ENCODE measurements around the gene MOV10. TPM values are rescaled to one million over a fixed set of nuclear protein-coding genes. Genes with fewer than 3 reads are reported as not detected.

Gene MOV10
- 29.9 and 31.7 TPM in 2 replicates for total RNA-seq (2012; rRNA removed)

GRCh38 chr1:112674440-112674985, at the start of gene MOV10:
Gene MOV10, plus strand, starts transcription at chr1:112674659. Its CDS starts 254 bp downstream, at chr1:112674913.
- H3K4me2 ChIP-seq (ENCODE audit: low read length) = peak within 1 kb of the TSS; percentile 93
- H3K4me3 ChIP-seq (ENCODE audit: low read length) = peak within 1 kb of the TSS; percentile 80
- peak within 1 kb of the TSS; percentile 86 for H3K9ac ChIP-seq (ENCODE audit: low read depth, low read length)
- H3K9me3 ChIP-seq (replicated peaks; ENCODE audit: low read length) = no peaks in the 10 kb centered on the region
- H3K4me1 ChIP-seq (ENCODE audit: control insufficient read depth, insufficient read depth, low read length) = peaks cover 22% of the 10 kb centered on the region
- H3K27me3 ChIP-seq (ENCODE audit: control insufficient read depth, insufficient read depth, low read length) = no peaks in the 10 kb centered on the region
- H3K36me3 ChIP-seq (ENCODE audit: insufficient read depth, low read length) = peaks cover 28% of the 10 kb centered on the region

- peaks cover 24% of the 10 kb centered on the region for H3K4me1 ChIP-seq (ENCODE audit: control insufficient read depth, insufficient read depth, low read length)
Measured at GRCh38 chr1:112625696-112626095, 48.8 kb upstream of the MOV10 start.

GRCh38 chr1:112626193-112626592, 48.3 kb upstream of the MOV10 start:
- no peak overlapping the region for H3K4me3 ChIP-seq (ENCODE audit: low read length)
- no peaks in the 10 kb centered on the region for H3K9me3 ChIP-seq (replicated peaks; ENCODE audit: low read length)
- no peak overlapping the region for H3K4me2 ChIP-seq (ENCODE audit: low read length)
- no peaks in the 10 kb centered on the region for H3K27me3 ChIP-seq (ENCODE audit: control insufficient read depth, insufficient read depth, low read length)
- H3K36me3 ChIP-seq (ENCODE audit: insufficient read depth, low read length) = peaks cover 30% of the 10 kb centered on the region
- H3K9ac ChIP-seq (ENCODE audit: low read depth, low read length) = no peak overlapping the region
- H3K4me1 ChIP-seq (ENCODE audit: control insufficient read depth, insufficient read depth, low read length) = peaks cover 19% of the 10 kb centered on the region

More at GRCh38 chr1:112625696-112626095, 48.8 kb upstream of the MOV10 start:
- H3K4me3 ChIP-seq (ENCODE audit: low read length) = no peak overlapping the region
- H3K36me3 ChIP-seq (ENCODE audit: insufficient read depth, low read length) = peaks cover 25% of the 10 kb centered on the region
- H3K27me3 ChIP-seq (ENCODE audit: control insufficient read depth, insufficient read depth, low read length) = no peaks in the 10 kb centered on the region
- no peaks in the 10 kb centered on the region for H3K9me3 ChIP-seq (replicated peaks; ENCODE audit: low read length)
- H3K9ac ChIP-seq (ENCODE audit: low read depth, low read length) = no peak overlapping the region
- no peak overlapping the region for H3K4me2 ChIP-seq (ENCODE audit: low read length)

GRCh38 chr1:112626887-112627286, 47.6 kb upstream of the MOV10 start:
- no peaks in the 10 kb centered on the region for H3K9me3 ChIP-seq (replicated peaks; ENCODE audit: low read length)
- H3K9ac ChIP-seq (ENCODE audit: low read depth, low read length) = no peak overlapping the region
- H3K36me3 ChIP-seq (ENCODE audit: insufficient read depth, low read length) = peaks cover 33% of the 10 kb centered on the region
- H3K4me3 ChIP-seq (ENCODE audit: low read length) = no peak overlapping the region
- H3K4me2 ChIP-seq (ENCODE audit: low read length) = no peak overlapping the region
- H3K27me3 ChIP-seq (ENCODE audit: control insufficient read depth, insufficient read depth, low read length) = no peaks in the 10 kb centered on the region
- peaks cover 14% of the 10 kb centered on the region for H3K4me1 ChIP-seq (ENCODE audit: control insufficient read depth, insufficient read depth, low read length)

- peaks cover 38% of the 10 kb centered on the region for H3K36me3 ChIP-seq (ENCODE audit: insufficient read depth, low read length)
- no peak overlapping the region for H3K4me3 ChIP-seq (ENCODE audit: low read length)
- H3K4me1 ChIP-seq (ENCODE audit: control insufficient read depth, insufficient read depth, low read length) = peaks cover 8% of the 10 kb centered on the region
Measured at GRCh38 chr1:112628516-112628915, 45.9 kb upstream of the MOV10 start.

GRCh38 chr1:112629256-112629655, 45.2 kb upstream of the MOV10 start:
- Histone ChIP-seq H3K27me3 (ENCODE audit: control insufficient read depth, insufficient read depth, low read length) (no peaks in the 10 kb centered on the region), H3K4me3 (ENCODE audit: low read length) (no peak overlapping the region), H3K9ac (ENCODE audit: low read depth, low read length) (no peak overlapping the region), H3K9me3 (replicated peaks; ENCODE audit: low read length) (no peaks in the 10 kb centered on the region), H3K36me3 (ENCODE audit: insufficient read depth, low read length) (peaks cover 38% of the 10 kb centered on the region), H3K4me1 (ENCODE audit: control insufficient read depth, insufficient read depth, low read length) (peaks cover 8% of the 10 kb centered on the region), H3K4me2 (ENCODE audit: low read length) (no peak overlapping the region)

More at GRCh38 chr1:112628516-112628915, 45.9 kb upstream of the MOV10 start:
- no peak overlapping the region for H3K4me2 ChIP-seq (ENCODE audit: low read length)
- no peaks in the 10 kb centered on the region for H3K27me3 ChIP-seq (ENCODE audit: control insufficient read depth, insufficient read depth, low read length)
- H3K9me3 ChIP-seq (replicated peaks; ENCODE audit: low read length) = no peaks in the 10 kb centered on the region
- no peak overlapping the region for H3K9ac ChIP-seq (ENCODE audit: low read depth, low read length)

- Histone ChIP-seq H3K4me2 (ENCODE audit: low read length) (no peak overlapping the region), H3K27me3 (ENCODE audit: control insufficient read depth, insufficient read depth, low read length) (no peaks in the 10 kb centered on the region), H3K9me3 (replicated peaks; ENCODE audit: low read length) (no peaks in the 10 kb centered on the region), H3K36me3 (ENCODE audit: insufficient read depth, low read length) (peaks cover 17% of the 10 kb centered on the region), H3K4me3 (ENCODE audit: low read length) (no peak overlapping the region), H3K9ac (ENCODE audit: low read depth, low read length) (no peak overlapping the region), H3K4me1 (ENCODE audit: control insufficient read depth, insufficient read depth, low read length) (peaks cover 26% of the 10 kb centered on the region)
Measured at GRCh38 chr1:112633628-112634027, 40.8 kb upstream of the MOV10 start.

GRCh38 chr1:112634367-112634766, 40.1 kb upstream of the MOV10 start:
- Histone ChIP-seq H3K27me3 (ENCODE audit: control insufficient read depth, insufficient read depth, low read length) (no peaks in the 10 kb centered on the region), H3K9ac (ENCODE audit: low read depth, low read length) (no peak overlapping the region), H3K9me3 (replicated peaks; ENCODE audit: low read length) (no peaks in the 10 kb centered on the region), H3K4me1 (ENCODE audit: control insufficient read depth, insufficient read depth, low read length) (peaks cover 26% of the 10 kb centered on the region), H3K4me3 (ENCODE audit: low read length) (no peak overlapping the region), H3K4me2 (ENCODE audit: low read length) (no peak overlapping the region), H3K36me3 (ENCODE audit: insufficient read depth, low read length) (peaks cover 17% of the 10 kb centered on the region)

- H3K36me3 ChIP-seq (ENCODE audit: insufficient read depth, low read length) = peaks cover 10% of the 10 kb centered on the region
- no peaks in the 10 kb centered on the region for H3K9me3 ChIP-seq (replicated peaks; ENCODE audit: low read length)
- peak overlapping the region; percentile 14 for H3K4me2 ChIP-seq (ENCODE audit: low read length)
- peak overlapping the region; percentile 32 for H3K9ac ChIP-seq (ENCODE audit: low read depth, low read length)
- H3K27me3 ChIP-seq (ENCODE audit: control insufficient read depth, insufficient read depth, low read length) = no peaks in the 10 kb centered on the region
- peaks cover 26% of the 10 kb centered on the region for H3K4me1 ChIP-seq (ENCODE audit: control insufficient read depth, insufficient read depth, low read length)
- H3K4me3 ChIP-seq (ENCODE audit: low read length) = no peak overlapping the region
Measured at GRCh38 chr1:112636056-112636455, 38.4 kb upstream of the MOV10 start.

GRCh38 chr1:112636597-112637253, 37.7 kb upstream of the MOV10 start:
- H3K27me3 ChIP-seq (ENCODE audit: control insufficient read depth, insufficient read depth, low read length) = no peaks in the 10 kb centered on the region
- H3K9ac ChIP-seq (ENCODE audit: low read depth, low read length) = peak overlapping the region; percentile 32
- no peak overlapping the region for H3K4me3 ChIP-seq (ENCODE audit: low read length)
- H3K4me1 ChIP-seq (ENCODE audit: control insufficient read depth, insufficient read depth, low read length) = peaks cover 26% of the 10 kb centered on the region
- H3K9me3 ChIP-seq (replicated peaks; ENCODE audit: low read length) = no peaks in the 10 kb centered on the region
- H3K4me2 ChIP-seq (ENCODE audit: low read length) = peak overlapping the region; percentile 14
- peaks cover 5% of the 10 kb centered on the region for H3K36me3 ChIP-seq (ENCODE audit: insufficient read depth, low read length)

- no peaks in the 10 kb centered on the region for H3K9me3 ChIP-seq (replicated peaks; ENCODE audit: low read length)
- no peak overlapping the region for H3K4me3 ChIP-seq (ENCODE audit: low read length)
- H3K4me1 ChIP-seq (ENCODE audit: control insufficient read depth, insufficient read depth, low read length) = peaks cover 26% of the 10 kb centered on the region
- H3K36me3 ChIP-seq (ENCODE audit: insufficient read depth, low read length) = peaks cover 5% of the 10 kb centered on the region
- no peaks in the 10 kb centered on the region for H3K27me3 ChIP-seq (ENCODE audit: control insufficient read depth, insufficient read depth, low read length)
- H3K4me2 ChIP-seq (ENCODE audit: low read length) = peak overlapping the region; percentile 14
- peak overlapping the region; percentile 11 for H3K9ac ChIP-seq (ENCODE audit: low read depth, low read length)
Measured at GRCh38 chr1:112637254-112638109, 37.0 kb upstream of the MOV10 start.

Measured in skeletal muscle satellite cell (primary cell).